ENCODE results near the gene CMTM3. TPM values are rescaled to one million over a fixed set of nuclear protein-coding genes. Genes with fewer than 3 reads are reported as not detected.
"Not testable (repeated sequence)": the region's sequence is repeated elsewhere in the genome, so short reads cannot be mapped to it uniquely, and the experiment has no call there.

Gene CMTM3
- total RNA-seq, 1 experiment from 2014 or later: 40.9 TPM

DNA sequence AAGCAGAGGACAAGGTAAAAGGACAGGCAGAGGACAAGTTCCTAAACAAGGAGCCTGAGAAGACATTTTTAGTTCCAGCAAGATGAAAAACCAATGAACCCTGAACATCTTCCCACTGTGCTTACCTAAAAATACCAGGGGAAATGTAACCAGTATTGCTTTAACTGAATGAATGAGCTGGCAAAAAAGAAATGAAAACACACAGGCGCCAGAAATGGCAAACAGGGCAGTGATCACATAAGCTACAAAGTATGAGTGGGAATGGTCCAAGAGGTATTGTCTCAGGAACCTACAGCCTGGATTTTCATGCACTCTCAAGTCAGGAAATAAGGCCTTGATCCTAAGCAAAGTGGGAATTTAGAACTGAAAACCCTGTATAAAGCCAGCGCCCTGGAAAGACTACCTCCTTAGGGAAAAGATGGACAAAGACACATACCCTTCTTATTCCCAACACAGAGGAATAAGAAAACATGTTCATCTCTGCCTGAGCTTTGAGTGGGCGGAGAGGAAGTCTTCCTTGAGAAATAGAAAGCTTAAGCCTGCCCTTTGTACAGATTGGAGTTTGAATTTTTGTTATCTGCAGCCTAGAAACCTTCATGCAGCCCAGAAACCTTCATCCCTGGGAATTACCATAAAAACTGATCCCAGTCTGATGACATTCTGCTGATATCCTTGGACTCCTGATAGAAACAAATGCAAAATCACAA is 23.1 kb upstream of the CMTM3 start:
- DNase-seq (ENCODE audit: low read depth): no peak

DNA sequence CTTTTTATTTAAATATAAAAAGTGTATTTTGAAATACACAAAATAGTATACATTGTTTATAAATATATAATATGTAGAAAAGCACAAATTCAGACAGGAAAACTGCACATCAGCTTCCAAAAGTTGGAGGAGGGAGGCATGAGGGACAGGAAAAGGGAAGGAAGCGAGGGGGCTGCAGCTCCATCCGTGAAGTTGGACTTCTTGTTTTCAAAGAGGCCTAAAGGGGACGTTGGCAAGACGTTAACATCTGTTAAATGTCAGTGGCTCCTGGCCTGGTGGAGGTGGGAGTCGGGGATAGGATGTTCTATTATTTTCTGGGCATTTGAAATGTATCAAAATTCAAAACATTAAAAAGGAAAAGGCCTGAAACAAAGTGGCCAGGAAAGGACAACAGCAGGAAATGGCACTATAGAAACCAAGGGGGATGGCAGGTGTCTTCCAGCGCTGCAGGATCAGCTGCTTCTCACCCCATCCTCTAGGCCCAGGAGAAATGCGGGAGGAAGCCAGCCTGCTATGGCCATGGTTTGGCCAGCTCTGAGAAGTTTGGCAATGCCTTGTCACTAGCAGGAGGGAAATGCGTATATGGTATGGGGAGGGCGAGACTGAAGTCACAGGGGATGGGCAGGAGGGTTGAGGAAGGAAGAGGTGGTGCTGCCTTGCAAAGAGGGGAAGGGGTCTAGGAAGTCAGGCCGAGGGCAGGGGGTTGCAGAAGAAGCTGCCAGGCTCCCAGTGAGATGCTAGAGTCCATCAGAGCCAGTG is 18.8 kb upstream of the CMTM3 start:
- DNase-seq (ENCODE audit: low read depth): no peak

DNA sequence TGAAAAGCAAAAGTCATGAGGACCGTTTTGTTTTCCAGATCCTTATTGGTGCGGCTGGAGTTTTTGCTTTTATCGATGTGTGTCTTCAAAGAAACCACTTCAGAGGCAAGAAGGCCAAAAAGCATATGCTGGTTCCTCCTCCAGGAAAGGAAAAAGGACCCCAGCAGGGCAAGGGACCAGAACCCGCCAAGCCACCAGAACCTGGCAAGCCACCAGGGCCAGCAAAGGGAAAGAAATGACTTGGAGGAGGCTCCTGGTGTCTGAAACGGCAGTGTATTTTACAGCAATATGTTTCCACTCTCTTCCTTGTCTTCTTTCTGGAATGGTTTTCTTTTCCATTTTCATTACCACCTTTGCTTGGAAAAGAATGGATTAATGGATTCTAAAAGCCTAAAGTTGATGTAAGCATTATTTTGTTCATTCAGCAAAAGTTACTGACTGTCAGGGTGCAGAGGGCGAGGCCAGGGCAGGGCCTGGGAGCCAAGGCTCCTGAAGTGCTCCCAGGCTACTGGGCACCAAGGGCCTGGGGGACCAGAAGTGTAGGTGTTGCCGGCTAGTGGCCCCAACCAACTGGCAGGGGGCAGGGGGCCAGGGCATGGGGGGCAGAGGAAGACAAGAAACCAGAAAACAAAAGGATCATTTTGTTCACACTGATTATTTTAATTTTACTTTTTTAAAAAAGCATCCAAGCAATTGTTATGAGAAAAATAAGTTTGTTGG is 16.5 kb upstream of the CMTM3 start:
- DNase-seq (ENCODE audit: low read depth): no peak

DNA sequence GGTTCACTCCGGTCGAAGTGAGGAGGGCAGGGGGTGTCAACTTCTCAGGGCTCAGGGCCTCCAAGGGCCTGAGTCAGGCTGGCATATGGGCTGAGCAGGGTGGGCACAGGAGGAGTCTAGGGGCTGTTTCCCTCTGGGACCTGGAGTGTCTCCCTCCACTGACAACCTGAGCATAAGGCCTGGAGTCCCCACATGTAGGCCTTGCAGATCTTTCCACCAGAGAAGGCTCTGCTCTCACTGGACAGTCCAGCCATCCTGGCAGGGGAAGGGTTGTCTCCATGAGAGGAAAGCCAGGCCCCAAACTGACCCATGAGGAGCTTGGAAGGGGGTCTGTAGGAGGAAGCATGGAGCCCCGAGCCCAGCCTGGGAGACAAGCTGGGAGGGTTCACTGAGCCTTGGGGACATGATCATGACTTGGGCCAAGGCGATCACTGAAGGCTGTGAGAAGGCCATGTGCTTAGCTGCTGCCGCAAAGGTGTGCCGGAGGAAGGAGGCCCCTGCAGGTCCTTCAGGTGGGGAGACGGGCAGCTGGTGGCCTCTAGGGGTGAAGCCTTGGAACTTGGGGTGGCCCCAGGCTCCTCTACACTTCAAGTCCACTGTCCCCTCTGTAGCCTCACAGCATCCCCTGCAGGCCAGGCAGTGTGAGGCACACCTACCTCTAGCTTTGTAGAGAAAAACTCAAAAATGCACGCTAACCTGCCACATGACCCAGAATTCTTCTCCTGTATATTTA is 15.4 kb upstream of the CMTM3 start:
- no peak for DNase-seq (ENCODE audit: low read depth)

DNA sequence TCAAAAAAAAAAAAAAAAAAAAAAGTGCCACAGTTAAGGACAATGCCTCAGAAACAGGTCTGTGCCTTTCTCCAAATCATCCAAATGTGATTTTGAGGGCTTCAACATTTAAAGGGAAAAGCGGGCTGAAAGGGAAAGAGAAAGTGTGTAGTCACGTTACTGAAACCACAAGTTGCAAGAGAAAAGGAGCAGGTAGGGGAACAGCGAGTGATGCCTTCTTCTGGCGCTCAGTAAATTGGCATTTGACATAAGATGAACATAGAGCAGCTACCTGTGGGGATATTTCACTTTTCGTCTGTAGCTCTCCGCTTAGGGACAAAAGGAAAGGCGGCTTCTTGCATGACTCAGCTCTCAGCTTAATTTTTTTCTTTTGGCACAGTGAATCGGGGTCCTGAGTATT is 14.2 kb upstream of the CMTM3 start:
- DNase-seq (ENCODE audit: low read depth): no peak

DNA sequence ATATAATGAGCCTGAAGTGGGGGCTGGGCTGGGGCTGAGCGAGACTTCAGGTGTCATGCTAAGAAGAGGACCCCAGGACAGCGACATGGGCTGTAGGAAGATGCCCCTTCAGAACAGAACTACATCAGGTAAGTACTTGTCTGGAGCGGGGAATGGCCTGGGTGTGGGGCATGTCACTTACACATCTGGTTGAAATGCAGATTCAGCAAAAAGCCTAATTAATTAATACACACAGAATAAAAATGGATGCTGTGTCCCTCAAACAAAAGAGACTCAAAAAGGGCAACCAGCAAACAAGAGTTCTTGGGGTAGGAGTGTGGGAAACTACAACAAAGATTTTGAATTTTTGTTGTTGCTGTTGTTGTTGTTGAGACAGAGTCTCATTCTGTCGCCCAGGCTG is 13.5 kb upstream of the CMTM3 start:
- DNase-seq (ENCODE audit: low read depth): no peak

DNA sequence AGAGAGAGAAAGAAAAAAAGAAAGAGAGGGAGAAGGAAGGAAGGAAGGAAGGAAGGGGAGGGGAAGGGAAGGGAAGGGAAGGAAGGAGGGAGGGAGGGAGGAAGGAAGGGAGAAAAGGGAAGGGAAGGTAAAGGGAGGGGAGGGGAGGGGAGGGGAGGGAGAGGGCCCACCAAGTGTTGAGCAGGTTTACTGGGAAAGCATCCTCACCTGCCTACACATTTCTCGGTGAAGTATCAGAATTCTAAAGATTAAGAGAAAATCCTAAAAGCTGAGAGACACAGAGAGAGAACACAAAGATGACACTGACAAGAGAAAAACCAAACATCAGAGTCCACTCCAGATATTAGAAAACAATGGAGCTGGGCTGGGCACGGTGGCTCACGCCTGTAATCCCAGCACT is 12.3 kb upstream of the CMTM3 start:
- DNase-seq (ENCODE audit: low read depth): no peak

DNA sequence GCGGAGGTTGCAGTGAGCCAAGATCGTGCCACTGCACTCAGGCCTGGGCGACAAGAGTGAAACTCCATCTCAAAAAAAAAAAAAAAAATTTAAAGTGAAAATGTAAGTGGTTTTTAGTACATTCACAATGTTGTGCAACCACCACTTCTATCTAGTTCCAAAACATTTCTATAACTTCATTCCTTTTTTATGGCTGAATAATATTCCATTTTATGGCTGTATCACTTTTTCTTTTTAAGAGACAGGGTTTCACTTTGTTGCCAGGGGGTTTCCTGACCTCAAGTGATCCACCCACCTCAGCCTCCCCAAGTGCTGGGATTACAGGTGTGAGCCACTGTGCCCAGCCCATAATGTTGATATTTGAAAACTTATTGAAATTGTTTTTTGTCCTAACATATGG is 11.7 kb upstream of the CMTM3 start:
- no peak for DNase-seq (ENCODE audit: low read depth)

DNA sequence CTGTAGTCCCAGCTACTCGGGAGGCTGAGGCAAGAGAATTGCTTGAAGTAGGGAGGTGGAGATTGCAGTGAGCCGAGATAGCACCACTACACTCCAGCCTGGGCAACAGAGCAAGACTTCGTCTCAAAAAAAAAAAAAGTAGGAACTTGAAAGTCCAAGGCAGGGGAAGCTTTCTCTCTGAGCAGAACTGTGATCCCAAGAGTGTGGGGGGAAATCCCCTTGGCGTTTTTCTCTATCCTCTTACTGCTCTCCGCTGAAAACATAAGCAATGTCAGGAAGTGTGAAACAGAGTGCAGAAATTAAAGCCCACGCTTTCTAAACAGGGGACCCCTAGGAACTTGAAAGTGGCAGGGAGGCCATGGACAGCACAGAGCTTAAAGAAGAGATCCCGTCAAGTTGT is 9.8 kb upstream of the CMTM3 start:
- no peak for DNase-seq (ENCODE audit: low read depth)

DNA sequence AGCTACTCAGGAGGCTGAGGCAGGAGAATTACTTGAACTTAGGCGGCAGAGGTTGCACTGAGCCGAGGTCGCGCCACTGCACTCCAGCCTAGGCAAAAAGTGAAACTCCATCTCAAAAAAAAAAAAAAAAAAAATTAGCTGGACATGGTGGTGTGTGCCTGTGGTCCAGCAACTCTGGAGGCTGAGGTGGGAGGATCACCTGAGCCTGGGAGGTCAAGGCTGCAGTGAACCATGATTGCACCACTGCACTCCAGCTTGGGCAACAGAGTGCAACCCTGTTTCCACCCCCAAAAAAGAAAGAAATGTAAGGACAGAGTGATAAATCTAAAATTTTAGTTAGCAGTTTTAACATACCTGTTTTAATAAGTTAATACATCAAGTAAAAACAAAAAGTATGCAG is 7.9 kb upstream of the CMTM3 start:
- not testable (repeated sequence) for DNase-seq (ENCODE audit: low read depth)

DNA sequence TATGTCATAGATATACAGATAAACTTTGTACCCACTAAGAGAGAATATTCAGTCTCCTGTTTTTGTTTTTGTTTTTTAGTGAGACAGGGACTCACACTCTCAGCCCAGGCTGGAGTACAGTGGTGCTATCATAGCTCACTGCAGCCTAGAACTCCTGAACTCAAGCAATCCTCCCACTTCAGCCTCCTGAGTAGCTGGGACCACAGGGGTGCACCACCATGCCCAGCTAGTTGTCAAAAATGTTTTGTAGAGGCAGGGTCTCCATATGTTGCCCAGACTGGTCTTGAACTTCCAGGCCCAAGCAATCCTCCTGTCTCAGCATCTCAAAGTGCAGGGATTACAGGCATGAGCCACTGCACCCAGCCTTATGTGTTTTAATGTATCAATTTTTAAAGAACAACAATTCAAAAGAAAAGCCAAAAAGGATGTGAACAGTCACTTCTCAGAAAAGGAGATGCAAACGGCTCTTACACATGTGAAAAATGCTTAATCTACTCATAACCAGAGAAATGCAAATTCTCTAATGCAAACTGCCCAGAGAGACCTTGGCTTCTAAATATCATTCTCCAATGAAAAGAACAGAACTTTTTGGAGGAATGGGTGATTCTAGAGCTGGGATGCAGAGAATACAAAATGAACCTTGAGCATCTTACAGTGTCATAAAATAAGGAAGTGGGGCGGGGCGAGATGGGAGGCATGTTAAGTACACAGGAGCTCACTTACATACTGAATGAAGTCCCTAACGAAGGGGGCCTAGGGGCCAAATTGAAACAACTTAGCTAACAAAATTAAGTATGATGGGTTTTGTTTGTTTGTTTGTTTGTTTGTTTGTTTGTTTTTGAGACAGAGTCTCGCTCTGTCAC is 7.3 kb upstream of the CMTM3 start:
- no peak for DNase-seq (ENCODE audit: low read depth)

DNA sequence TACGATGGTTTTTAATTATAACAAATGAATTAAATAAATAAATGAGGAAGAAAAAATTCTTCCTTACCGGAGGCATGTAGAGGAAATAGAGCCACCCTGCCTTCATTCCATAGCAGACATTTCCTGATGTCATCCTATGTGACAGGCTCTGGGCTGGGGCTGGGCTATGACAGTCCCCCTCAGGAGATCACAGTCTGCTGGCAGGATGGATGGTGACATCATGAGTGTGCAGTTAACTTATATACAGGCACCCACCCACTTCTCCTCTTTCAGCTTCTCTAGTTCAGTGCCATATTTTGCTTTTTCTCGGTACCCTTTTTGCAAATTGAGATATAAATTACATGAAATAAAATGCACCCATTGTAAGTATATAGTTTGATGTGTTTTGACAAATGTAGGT is 6.4 kb upstream of the CMTM3 start:
- DNase-seq (ENCODE audit: low read depth): no peak

DNA sequence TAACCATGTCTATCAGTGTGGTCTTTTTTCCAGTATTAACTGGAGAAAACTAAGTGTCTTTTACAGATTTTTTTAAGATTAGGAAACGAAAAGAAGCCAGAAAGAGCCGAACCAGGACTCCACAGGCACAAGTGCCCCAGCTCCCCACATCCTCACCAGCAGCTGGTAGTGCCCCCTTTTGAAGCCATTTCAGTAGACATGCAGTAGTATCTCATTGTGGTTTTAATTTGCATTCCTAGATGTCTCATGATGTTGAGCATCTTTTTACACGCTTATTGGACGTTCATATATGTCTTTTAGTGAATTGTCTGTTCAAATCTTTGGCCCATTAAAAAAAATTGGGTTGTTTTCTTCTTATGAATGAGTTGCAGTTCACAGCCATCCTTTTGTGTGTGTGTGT is 4.8 kb upstream of the CMTM3 start:
- no peak for DNase-seq (ENCODE audit: low read depth)

DNA sequence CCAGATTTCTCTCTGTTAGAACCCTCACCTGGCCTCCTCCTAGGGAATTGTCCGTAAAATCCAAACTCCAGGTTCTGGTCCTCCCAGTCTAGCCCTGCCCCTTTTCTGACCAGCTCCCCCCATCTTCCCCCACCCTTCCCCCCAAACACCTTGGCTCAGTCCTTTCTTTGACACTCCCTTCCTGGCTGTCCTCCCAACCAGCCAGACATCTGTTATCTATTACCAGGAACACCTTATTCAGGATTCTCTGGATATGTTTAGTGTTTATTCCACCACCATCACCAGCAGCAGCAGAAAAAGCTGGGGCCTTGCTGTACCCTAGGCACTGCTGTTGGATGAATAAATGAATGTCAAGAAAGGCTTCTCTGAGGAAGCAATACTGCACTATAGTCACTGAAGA is 4.0 kb upstream of the CMTM3 start:
- no peak for DNase-seq (ENCODE audit: low read depth)

DNA sequence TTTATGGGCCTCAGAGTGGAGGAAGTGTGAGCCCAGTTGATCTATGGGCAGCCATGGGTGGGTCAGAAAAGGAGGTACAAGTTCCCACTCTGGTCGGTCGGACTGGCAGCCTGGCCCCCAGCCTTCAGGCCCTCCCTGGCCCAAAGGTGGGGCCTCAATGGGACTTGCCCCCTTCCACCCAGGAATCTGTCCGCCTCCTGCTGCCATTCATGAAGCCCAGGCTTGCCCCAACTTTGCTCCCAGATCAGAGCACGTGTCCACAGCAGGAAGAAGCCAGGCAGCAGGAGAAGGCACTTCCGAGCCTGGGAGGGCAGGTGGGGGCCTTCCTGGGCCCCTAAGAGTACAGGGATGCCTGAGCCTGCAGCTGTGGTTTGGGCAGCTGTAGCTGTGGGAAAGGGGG is 3.0 kb upstream of the CMTM3 start:
- no peak for DNase-seq (ENCODE audit: low read depth)

DNA sequence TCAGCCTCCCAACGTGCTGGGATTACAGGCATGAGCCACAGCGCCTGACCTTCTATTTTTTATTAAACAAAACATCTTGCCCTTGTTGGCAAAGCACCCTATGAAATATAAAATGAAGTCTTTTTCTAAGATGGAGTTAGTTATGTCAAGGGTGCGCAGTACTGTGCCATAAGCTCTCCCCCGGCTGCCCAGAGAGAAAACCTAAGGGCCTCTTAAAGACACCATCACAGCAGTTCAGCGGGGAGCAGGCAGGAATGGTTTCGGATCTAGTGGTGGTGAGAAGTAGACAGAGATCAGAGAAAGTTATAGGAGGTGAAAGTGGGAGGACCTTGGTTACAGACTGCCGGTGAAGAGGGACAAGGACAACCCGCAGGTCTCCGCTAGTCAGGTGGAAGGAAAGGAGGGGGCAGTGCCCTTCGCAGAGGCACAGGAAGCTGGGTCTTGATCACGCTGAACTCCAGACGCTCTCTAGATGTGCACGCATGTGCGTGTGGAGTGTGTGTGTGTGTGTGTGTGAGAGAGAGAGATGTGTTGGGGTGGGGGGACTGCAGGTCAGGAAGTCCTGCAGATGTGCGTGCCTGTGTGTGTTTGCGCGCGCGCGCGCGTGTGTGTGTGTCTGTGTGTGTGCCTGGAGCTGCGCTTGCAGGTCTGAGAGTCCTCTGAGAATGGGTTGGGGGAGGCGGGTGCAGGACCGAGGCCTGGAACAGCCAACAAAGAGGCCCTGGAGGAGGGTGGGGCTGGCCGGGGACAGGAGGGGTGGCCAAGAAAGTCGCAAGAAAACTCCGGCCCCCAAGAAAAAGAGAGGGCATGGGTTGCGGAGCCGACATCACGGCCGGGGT is 748 bp upstream of the CMTM3 start:
- peak; percentile 41 for DNase-seq (ENCODE audit: low read depth)

DNA sequence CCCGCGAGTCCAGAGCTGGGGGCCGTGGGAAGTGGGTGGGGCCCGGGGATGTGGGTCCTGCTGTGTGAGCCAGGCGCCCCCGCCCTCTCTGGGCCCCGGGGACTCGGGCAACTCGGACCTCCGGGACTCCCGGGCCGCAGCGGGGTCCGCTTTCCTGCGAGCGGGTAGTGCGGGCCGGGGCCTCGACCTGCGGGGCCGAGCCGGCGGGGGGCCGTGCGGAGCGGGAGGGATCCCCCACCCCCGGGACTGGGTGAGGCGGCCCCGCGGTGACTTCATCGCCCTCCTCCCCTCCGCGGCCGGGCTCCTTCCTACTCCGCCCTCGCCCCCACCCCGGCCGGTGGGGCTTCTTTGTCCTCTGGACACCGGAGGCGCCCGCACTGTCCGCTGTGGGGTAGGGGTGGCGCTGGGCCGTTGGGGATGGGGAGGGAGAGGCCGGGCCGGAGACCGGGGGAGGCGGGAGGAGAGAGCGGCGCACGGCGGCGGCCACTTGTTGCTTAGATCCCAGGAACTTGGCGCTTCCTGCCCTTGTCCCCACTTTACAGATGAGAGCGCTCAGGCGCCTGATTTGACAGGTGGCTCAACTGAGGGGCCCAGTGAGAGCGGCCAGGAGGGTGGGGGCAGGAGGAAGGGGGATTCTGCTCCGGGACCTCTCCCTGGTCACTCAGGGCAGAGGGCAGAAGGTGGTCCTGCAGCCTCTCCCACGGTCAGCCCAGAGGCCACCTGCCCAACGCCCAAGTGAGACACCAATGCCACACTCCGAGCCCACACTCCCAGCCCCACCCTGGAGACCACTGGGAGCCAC is 874 bp downstream of the CMTM3 start:
- peak; percentile 24 for DNase-seq (ENCODE audit: low read depth)

DNA sequence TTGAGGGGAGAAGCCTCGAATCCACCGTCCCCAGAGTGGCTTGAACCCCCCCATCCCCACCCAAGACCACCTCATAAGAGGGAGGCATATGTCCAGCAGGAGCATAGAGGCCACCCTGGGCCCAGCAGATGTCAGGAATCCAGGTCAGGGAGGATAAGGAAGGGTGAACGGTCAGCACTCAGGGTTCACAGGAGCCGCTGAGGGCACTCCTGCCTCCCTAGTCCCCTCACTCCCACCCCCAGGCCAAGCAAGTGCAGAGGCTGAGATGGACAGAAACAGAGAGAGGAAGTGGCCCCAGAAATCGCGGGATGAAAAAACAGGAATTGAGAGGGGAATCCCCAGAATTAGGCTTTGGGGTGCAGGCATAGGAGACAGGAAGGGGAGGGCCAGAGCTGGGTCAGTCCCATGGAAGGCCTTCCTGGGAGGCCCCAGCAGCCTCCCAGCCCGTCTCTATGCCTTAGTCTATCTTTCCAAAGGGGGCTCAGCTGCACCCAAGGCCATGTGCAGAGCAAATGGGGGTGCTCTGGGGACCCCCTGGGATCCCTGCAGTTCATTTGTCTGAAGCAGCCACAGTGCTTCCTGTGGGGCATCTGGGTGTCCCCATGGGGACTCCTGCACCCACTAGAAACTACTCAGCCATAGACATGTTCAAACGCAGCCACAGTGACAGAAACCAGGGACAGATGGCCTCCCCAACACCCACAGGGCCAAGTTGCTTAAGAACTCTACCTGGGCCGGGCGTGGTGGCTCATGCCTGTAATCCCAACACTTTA is 1.7 kb downstream of the CMTM3 start:
- DNase-seq (ENCODE audit: low read depth): no peak
